NAMALWA (cell line): ENCODE data around the gene ZNF22.

Experiments
- DNase-seq: peaks from one replicate; pipeline ENCODE4 v3.0.0-alpha.2; 2015; ENCODE audit warnings: low spot score

The ZNF22 gene

GRCh38 chr10:45015590-45015989 lies 14.9 kb downstream of the ZNF22 start:
- DNase-seq = no peak

DNA sequence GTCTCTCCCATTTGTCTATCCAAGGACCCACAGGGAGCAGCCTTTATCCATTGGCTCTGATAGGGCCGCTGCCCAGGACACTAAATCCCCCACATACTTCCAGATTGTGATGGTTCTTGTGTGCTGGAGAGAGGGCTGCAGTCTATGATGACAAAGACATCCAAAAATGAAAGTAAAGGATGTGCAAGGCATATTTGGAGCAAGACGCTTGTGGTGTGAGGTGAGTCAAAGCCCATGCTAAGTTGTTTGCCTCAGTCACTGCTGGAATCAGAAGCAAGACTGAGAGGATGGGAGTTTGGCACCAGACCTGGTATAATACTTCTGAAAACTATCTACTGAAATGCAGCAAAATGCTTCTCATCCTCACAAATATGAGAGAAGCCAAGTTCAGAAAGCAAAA lies 22.7 kb downstream of the ZNF22 start:
- no peak for DNase-seq

DNA sequence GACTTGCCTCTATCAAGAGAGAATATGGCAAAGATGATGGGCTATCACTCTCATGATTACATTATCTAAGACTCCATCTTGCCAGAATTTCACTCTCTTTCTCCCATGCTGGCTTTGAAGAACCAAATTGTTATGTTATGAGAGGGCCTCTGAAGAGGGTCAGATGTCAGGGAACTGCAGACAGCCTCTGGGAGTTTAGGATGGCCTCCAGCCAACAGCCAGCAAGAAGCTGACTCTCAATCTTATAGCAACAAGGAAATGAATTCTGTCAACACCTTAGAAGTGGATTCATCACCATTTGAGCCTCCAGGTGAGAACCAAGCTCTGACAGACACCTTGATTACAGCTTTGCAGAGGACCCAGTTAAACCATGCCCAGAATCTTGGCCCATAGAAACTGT lies 33.6 kb downstream of the ZNF22 start:
- no peak for DNase-seq

DNA sequence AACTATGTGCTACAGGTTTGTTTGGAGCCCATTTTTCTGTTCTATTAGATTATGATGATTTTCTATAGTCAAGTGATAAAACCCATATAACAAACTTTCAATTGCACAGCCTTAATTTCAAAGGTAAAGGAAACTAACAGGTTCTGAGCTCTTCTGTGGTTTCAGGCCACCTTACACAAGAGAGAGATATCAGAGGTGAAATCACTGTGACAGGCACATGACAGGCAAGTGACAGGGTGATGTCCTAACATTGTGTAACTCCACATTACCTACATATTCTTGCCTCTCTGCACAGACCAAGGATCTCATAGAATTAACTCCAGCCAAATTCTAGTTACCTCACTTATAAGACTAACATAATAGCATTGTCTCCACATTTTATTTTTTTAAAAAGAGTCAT lies 35.0 kb downstream of the ZNF22 start:
- DNase-seq = no peak

DNA sequence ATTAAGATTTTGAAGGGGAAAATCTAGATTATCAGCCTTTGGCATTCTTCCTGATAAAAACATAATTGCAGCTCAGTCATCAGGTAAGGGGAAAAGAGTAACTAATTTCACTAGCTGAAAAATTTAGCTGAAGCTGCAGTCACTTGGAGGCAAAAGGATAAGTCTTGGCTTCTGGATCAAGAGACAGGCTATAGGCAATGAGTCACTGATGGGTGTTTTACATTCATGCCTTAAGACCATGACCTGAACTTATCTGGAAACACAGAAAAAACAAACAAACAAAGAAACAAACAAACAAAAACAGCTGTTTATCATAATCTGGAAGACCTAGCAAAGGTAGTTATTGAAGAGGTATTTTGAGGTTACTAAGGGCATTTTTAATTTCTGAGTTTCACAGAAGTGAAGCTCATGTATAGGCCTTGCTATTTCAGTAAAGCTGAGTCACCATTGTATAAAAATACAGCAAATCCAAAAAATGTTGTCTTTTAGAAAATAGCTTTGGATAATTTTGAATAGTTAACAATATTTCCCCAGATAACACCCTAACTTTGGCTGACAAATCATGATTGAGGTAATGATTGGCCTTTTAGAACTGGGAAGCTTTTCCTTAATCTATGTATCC lies 40.3 kb downstream of the ZNF22 start:
- DNase-seq = no peak

DNA sequence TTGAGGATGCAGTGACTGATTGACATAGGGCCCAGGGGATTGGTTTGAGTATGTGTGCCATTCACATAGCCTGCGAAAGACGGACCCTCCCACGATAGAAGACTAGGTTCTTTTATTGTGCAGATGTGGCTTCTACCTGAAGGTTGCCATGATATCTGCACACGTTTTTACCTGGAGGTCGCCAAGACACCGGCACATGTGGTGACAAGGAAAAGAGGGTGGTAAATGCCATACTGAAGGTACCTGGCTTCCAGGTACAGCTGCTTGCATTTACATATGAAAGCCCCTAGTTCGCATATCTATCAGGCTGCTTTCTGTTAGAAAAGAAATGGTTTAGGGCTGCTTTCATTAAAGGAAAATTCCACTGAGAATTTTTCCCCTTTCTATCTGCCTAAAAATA lies 43.6 kb downstream of the ZNF22 start:
- DNase-seq = no peak

DNA sequence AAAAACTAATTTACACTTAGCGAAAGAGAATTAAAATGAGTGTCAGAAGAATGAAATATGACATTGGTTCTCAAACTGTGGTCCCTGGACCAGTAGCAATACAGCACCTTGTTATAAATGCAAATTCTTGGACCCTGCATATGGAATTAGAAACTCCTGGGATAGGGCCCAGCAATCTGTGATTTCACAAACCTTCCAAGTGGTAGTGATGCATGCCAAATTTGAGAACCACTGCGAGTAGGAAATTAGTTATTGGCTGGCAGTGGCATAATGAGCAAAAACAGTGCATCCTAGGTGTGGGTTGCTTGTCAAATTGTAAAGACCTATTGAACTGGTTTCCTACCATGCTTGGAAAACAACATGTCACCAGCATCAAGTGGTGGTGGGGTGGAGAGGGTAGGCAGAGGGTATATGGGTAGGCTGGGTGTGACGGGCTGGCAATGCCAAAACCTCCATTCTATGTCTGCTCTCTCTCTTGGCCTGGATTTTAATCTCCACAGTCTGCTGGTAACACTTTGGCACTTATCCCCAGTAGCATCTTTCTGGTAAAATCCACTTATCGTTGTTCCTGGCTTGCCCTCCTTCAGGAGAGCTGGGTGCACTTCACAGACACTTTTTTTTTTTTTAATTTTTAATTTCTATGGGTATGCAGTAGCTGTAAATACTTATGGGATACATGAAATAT lies 50.0 kb downstream of the ZNF22 start:
- DNase-seq = no peak

GRCh38 chr10:45052700-45053099 lies 52.0 kb downstream of the ZNF22 start:
- no peak for DNase-seq

DNA sequence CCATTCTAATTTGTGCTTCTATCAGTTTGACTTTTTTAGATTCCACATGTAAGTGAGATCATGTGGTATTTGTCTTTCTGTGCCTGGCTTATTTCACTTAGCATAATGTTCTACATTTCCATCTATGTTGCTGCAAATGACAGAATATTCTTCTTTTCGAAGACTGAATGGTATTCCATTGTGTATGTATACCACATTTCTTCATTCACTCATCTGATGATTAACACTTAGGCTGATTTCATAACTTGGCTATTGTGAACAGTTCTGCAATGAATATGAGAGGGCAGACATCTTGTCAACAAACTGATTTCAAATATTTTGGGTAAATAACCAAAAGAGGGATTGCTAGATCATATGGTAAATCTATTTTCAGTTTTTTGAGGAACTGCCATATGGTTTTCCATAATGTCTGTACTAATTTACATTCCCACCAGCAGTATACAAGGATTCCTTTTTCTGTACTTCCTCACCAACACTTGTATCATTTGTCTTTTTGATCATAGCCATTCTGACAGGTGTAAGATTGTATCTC lies 52.9 kb downstream of the ZNF22 start:
- no peak for DNase-seq
